Posterior vena cava (tissue), 2 donors: ENCODE data around the gene NOXRED1. TPM values are rescaled to one million over a fixed set of nuclear protein-coding genes. Genes with fewer than 3 reads are reported as not detected.

ENCODE experiments used
- DNase-seq: peaks from one replicate; pipeline ENCODE4 v3.0.0-alpha.2; 2020; ENCODE audit warnings: low spot score
- intact Hi-C, 2 donors: fragments of 100-400 bp; cut with DNase I; formaldehyde crosslinking; loops; one replicate each; pipeline versions ENCODE4 v1.14.1 to v1.14.2; 2022 to 2023
- long read RNA-seq, 2 donors: library from polyadenylated mRNA; unstranded; transcript quantifications; one replicate each; pipeline ENCODE4 v2.0.0, GENCODE V29; 2020 to 2021
- total RNA-seq, 2 donors: library from RNA; stranded (reverse); fragmentation: NEBNext Ultra II Directional; extraction: Animal tissue kit (Norgen Biotek cat#: 25700); gene quantifications; one replicate each; pipeline ENCODE4 v1.2.1, GENCODE V29; 2021
- donor health status: DM: yes; HTN: yes; CAD: no.
- donor health status: DM: yes; HTN: yes; CAD: no.

NOXRED1 gene, protein sequence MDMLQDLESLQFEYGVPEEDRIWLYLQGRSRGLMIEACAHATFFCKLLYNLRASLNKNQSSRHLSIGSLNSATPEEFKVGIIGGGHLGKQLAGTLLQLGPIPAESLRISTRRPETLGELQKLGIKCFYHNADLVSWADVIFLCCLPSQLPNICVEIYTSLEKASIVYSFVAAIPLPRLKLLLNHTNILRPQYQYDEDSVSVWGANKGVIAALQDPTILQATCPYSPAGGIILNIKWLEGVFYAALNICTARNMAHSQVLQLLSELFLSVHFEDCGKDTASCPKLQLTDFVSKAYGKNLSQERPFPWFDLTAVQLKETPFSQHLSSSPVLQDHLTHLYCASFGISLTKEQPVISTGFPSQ
- under 1 TPM; 0.23 to 0.52 TPM for total RNA-seq
- long read RNA-seq, donor 1, result 0 reads
- long read RNA-seq, donor 2, result 0 reads

GRCh38 chr14:77423423-77423822, at the start of gene NOXRED1:
TSS of gene NOXRED1 (minus strand) at chr14:77423523. CDS start at chr14:77422889, 634 bp downstream.
- intact Hi-C loops, result no loop called here

DNA sequence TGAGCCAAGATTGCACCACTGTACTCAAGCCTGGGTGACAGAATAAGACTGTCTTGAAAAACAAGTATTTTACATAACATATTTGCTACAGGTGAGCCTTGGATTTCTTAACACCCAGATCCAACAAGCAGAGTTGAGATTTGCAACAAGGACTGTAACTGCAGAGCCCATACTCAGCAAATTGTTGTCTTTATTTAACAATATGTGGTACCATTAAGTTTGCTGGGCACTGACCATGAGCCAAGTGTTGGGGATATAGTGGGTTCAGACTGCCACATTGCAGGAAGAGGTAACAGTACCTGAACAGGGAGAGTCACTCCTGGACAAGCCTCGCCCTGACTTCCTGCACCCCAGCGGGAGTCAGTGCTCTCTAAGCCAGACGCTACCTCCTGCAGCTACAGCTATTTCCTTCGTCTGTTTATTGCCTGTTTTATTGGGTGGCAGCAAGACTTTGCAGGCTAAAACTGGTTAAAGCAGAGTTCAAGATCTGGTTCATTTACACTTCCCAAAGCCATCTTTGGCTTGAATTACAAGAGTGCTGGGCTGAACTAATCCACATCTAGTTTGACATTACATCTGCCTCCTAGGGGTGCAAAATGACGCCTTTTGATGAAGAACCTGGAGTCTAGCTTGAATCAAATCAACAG, 47.0 kb upstream of the NOXRED1 start:
- no peak for DNase-seq
- intact Hi-C loops, result no loop called here

More at GRCh38 chr14:77423423-77423822, at the start of gene NOXRED1:
- DNase-seq, result no peak

GRCh38 chr14:77469539-77469938, 46.2 kb upstream of the NOXRED1 start:
- intact Hi-C loops, result no loop called here
- no peak for DNase-seq

DNA sequence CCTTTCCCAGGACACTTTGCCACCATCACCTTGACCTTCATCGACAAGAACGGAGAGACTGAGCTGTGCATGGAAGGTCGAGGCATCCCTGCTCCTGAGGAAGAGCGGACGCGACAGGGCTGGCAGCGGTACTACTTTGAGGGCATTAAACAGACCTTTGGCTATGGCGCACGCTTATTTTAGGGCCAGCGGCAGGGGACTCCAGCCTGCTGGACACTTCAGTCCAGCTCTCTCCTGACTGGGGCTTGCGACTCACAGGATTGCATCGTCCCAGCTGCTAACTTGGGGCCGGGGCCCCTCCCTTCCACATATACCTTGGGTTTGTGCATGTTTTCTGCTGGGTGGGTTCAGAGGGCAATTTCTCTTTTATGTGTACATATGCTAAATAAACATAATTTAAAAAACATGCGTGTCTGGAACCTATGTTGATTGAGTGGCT, 45.8 kb upstream of the NOXRED1 start:
- intact Hi-C loops, result no loop called here

GRCh38 chr14:77467801-77468200, 44.5 kb upstream of the NOXRED1 start:
- intact Hi-C loops, result no loop called here
- no peak for DNase-seq

More for the DNA sequence above, 45.8 kb upstream of the NOXRED1 start:
- no peak for DNase-seq

- no peak for DNase-seq
- intact Hi-C loops, result loop anchor here (5.0 to 10.0 kb wide), 2 partner anchors 86 to 93 kb away; no protein-coding TSS in a partner anchor
These were observed 35.9 kb upstream of the NOXRED1 start for GRCh38 chr14:77459072-77459723.

DNA sequence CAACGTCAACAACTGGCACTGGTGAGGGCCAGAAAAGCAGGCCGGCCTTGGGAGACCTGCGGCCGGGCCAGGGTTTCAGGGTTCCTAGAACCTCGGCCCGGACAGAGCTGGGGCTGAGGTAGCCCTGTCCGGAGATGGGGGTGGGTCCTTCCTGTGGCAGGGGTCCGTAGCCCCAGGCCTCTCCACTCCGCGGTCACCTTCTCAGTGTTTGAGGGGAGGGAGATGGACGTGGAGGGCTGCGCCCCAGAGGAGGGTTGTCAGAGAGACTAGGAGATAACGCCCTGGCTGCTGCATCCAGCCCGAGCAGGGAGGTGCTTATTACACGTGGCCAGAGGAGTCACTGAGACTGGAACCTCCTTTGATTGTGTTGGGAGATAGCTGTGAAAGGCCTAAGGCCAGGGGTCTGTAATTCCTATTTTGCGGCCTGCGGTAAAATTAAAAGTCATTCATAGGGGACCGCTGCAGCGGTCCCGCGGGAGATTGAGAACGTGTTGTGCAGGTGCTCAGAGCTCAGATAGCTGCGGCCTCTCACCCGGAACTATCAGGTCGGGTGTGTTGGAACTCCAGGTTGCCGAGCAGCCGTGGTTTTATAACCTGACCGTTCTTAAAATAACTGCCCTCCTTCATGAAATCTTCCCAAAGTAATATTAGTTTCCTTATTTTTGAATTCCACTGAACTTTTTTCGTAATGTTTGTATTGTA, 35.1 kb upstream of the NOXRED1 start:
- no peak for DNase-seq
- intact Hi-C loops, result loop anchor here (5.0 to 10.0 kb wide), 2 partner anchors 86 to 94 kb away; no protein-coding TSS in a partner anchor

- peak; percentile 98 for DNase-seq
- intact Hi-C loops, result loop anchor here (5.0 to 10.0 kb wide), 2 partner anchors 87 to 95 kb away; no protein-coding TSS in a partner anchor
These were observed 34.4 kb upstream of the NOXRED1 start, which contains the start of the genes AHSA1 and VIPAS39 for GRCh38 chr14:77457522-77458248. TSS of gene AHSA1 (plus strand) at chr14:77458093. CDS start at chr14:77458190, 97 bp downstream. TSS of gene VIPAS39 (minus strand) at chr14:77457601. CDS start at chr14:77454102, 3,499 bp downstream.

- intact Hi-C loops, result loop anchor here (5.0 to 10.0 kb wide), 2 partner anchors 88 to 95 kb away; no protein-coding TSS in a partner anchor
- no peak for DNase-seq
These were observed 33.8 kb upstream of the NOXRED1 start for GRCh38 chr14:77457115-77457521.

- intact Hi-C loops, result loop anchor here (5.0 to 10.0 kb wide), 2 partner anchors 89 to 96 kb away; no protein-coding TSS in a partner anchor
These were observed 32.8 kb upstream of the NOXRED1 start for GRCh38 chr14:77455966-77456640.

GRCh38 chr14:77442196-77442595, 18.9 kb upstream of the NOXRED1 start:
- DNase-seq, result no peak
- intact Hi-C loops, result no loop called here

More at GRCh38 chr14:77455966-77456640, 32.8 kb upstream of the NOXRED1 start:
- DNase-seq, result no peak

- DNase-seq, result no peak
- intact Hi-C loops, result no loop called here
These were observed 16.5 kb upstream of the NOXRED1 start for GRCh38 chr14:77439861-77440260.

- DNase-seq, result no peak
- intact Hi-C loops, result no loop called here
These were observed 15.3 kb upstream of the NOXRED1 start for GRCh38 chr14:77438596-77438995.

GRCh38 chr14:77436042-77436441, 12.7 kb upstream of the NOXRED1 start:
- intact Hi-C loops, result no loop called here
- no peak for DNase-seq

GRCh38 chr14:77426396-77426795, 3.1 kb upstream of the NOXRED1 start:
- no peak for DNase-seq
- intact Hi-C loops, result no loop called here

DNA sequence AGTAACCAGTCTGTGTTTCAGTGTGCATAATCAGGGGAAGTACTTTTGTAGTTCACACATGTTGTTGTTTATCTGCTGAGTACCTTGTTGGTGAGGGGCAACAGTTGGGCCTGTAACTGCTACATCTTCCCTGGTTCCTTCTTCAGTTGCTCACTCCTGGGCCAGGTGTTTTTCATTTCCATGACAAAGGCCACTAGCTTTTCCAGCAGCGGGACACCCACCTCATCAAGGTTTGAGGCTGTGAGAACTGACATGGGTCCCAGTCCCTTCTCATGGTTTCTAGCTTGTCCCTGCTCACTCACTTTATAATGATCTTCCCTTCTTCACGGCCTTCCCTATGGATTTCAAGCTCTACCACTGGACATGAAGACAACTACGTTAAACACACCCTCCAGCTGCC, 1.5 kb upstream of the NOXRED1 start:
- no peak for DNase-seq
- intact Hi-C loops, result no loop called here

- DNase-seq, result no peak
- intact Hi-C loops, result no loop called here
These were observed 2.1 kb downstream of the NOXRED1 start for GRCh38 chr14:77421201-77421600.

DNA sequence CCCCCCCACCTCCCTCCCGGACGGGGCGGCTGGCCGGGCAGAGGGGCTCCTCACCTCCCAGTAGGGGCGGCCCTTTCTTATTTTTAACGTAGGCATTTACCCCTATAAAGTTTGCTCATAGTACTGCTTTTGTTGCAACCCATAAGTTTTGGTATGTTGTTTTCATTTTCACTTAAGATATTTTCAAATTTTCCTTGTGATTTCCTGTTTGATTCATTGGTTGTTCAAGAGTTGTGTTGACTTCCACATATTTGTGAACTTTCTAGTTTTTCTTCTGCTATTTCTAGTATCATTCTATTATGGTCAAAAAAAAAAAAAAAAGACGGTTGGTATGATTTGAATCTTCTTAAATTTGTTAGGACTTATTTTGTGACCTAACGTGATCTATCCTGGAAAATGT, 6.5 kb downstream of the NOXRED1 start:
- intact Hi-C loops, result no loop called here
- DNase-seq, result no peak
